HEK293 (cell line): ENCODE results near the gene PRX.

Experiments
- MYNN ChIP-seq: fragments of 450-650 bp; formaldehyde crosslinking; IDR thresholded peaks from 2 replicates; pipeline ENCODE4 v1.5.1; 2016; ENCODE audit warnings: missing biosample characterization, missing genetic modification characterization, borderline replicate concordance
- TCF7L2 ChIP-seq: IDR thresholded peaks from 2 replicates; pipeline ENCODE4 v1.6.1; 2011; ENCODE audit warnings: low read depth, mild to moderate bottlenecking, inconsistent platforms, low read length, moderate library complexity, borderline replicate concordance
- TF ChIP-seq, protein P1 (sequence below): fragments of 450-650 bp; formaldehyde crosslinking; IDR thresholded peaks from 2 replicates; pipeline ENCODE4 v1.5.1; 2016; ENCODE audit warnings: missing biosample characterization, missing genetic modification characterization

DNA sequence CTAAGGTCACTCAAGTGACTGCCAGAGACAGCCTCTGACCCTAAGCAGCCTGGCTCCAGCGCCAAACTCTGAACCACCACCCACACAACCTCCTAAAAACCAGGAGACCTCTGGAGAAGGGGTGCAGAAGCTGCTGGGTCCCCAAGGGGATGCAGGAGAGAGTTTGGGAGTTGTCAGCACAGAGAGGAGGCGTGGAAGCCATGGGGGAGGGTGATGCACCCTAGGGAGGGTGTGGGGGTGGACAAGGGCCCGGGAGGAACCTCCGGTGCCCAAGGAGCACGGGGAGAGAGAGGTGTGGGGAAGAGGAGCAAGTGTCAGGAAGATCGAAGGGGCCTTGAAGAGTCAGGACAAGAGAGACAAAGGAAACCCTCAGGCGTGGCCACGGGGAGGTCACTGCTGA lies 21.1 kb downstream of the PRX start:
- TF ChIP-seq, protein P1, sequence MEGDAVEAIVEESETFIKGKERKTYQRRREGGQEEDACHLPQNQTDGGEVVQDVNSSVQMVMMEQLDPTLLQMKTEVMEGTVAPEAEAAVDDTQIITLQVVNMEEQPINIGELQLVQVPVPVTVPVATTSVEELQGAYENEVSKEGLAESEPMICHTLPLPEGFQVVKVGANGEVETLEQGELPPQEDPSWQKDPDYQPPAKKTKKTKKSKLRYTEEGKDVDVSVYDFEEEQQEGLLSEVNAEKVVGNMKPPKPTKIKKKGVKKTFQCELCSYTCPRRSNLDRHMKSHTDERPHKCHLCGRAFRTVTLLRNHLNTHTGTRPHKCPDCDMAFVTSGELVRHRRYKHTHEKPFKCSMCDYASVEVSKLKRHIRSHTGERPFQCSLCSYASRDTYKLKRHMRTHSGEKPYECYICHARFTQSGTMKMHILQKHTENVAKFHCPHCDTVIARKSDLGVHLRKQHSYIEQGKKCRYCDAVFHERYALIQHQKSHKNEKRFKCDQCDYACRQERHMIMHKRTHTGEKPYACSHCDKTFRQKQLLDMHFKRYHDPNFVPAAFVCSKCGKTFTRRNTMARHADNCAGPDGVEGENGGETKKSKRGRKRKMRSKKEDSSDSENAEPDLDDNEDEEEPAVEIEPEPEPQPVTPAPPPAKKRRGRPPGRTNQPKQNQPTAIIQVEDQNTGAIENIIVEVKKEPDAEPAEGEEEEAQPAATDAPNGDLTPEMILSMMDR (tag by site-specific recombination), result no peak
- TF ChIP-seq TCF7L2 (no peak), MYNN (tag by site-specific recombination) (no peak)
